ENCODE data around the gene DOCK3.
"Not testable (repeated sequence)": the region's sequence is repeated elsewhere in the genome, so short reads cannot be mapped to it uniquely, and the experiment has no call there.

The DOCK3 gene

DNA sequence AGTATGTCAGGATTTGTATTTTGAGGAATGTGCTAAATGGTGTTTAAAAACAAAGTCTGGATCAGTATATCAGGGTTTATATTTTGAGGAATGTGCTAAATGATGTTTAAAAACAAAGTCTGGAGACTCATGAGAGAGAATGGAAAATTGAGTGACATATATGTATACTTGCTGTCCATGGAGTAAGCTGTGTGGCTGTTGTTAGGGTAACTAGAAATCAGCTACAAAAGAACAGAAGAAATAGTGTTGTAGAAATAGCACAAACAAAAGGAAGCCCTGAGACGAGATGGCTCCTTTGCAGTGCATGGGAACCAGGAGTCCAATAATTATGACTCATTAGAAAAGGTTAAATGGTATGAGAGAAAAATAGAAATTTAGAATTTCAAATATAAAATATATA is 427.7 kb downstream of the DOCK3 start:
- DNase-seq (ENCODE audit: low read depth), result no peak

DNA sequence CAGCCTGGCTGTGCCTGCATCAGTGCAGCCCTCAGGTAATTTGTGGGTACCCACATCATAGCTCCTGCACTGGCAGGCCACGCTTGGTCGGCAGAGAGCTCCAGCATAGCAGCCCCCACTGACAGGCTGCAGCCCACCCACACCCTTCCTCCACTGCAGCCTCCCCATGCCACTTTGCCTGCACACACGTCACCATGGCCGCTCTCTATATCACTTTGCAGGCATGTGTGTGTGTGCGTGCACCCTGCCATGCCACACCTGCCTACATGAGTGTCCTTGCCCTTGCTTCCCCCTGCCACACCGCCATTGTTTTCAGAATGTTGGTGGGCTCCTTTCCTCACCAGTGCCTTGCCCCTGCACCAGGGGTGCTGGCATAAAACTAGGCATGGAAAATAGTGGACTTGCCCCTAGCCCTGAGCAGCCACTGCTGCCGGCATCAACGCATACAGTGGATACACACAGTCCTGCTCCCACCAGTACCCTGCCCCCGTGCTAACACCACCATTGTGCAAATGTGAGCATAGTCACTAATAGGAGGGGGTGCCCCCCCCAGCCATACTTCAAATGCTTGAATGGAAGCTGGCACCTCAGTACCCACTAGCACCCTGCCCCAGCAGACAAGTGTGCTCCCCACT is 431.6 kb downstream of the DOCK3 start:
- DNase-seq (ENCODE audit: low read depth), result no peak

DNA sequence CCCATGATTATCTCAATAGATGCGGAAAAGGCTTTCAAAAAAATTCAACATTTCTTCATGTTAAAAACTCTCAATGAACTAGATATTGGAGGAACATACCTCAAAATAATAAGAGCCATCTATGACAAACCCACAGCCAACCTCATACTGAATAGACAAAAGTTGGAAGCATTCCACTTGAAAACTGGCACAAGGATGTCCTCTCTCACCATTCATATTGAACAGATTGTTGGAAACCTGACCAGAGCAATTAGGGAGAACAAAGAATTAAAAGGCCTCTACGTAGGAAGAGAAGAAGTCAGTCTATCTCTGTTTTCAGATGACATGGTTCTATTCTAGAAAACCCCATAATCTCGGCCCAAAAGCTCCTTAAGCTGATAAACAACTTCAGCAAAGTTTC is 435.9 kb downstream of the DOCK3 start:
- no peak for DNase-seq (ENCODE audit: low read depth)

DNA sequence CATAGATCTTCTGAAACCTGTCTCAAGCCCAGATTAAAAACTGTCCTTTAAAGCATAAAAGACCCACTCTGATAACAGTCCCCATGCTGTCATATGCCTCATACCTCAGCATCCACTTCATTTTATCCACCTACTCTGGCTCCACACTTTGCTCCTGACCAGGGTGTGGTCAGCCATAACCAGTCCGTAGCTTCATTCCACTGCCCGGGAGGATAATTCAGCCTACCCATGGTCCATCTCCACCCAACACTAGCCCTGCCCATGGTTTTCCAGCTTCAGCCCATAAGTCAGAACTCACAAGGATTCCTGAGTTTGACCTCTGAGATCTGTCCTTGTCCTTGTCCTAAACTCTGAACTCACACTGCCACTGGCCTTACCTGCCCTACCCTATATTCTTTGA is 448.2 kb downstream of the DOCK3 start:
- DNase-seq (ENCODE audit: low read depth), result no peak

DNA sequence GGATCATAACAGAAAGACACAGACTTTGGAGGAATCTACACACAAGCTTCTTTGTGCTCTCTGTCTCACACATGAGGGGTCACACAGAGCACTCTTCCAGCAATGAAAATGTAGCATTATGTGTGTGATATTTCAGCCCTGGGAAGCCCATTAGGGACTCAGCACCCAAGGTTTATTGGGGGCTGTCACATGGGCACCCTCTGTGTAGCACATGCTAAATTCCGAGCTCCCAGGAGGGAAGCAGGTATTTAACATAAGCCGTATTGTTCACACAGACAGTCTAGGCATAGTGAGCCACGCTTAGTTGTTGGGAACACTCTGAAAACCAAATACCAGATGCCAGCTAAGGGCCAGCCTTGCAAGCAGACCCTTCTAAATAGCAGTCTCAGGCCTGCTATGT is 448.8 kb downstream of the DOCK3 start:
- DNase-seq (ENCODE audit: low read depth), result no peak

DNA sequence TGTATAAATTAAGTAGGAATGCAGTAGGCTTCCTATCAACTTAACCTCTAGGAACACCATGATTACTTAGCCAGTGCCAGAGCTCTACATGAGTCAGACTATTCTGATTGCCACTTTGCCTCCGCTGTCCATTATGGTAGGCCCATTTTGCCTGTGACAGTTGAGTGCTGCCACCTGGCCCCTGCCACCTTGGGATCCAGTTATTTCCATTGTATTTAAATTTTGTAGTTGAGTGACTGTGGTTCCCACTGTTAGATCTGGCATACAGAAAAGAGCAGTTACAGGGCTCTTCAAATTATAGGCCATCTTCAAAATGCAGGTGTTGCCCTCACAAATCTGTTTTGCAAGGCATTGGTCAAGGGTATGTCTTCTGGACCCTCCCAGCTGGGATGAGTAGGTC is 456.9 kb downstream of the DOCK3 start:
- not testable (repeated sequence) for DNase-seq (ENCODE audit: low read depth)

DNA sequence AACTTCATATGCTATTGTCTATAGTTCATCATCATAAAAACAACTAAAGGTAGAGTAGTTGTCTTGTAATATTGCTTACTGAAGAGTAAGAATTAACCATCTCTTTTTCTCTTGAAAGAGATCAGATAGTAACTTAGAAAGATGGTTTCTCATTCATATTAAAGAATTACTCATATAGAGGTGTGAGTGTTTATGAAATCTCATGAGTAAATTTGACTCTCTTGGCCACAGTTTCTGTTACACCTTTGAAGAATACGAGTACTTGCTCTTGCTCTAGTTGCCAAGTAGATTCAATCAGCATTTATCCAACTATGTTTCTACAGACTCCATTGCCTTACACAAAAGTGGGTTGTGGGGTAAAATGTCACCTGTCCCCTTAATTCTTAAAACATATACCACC is 463.0 kb downstream of the DOCK3 start:
- no peak for DNase-seq (ENCODE audit: low read depth)

DNA sequence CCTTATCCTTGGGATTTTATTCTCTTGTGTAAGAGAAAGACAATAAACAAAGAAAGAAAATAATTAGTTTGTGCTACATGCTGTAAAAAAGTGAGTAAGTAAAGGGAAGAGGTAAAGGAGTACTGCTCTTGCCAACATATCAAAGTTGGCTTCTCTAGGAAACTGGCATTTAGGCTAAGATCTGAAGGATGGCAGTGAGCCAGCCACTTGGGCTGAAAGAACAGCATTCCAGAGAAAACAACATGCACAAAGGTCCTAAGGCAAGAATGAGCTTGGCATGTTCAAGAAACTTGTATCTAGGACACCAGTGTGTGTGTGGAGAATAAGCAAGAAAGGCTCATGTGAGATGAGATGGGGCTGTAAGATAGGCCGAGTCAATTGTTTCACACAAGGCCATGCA is 464.9 kb downstream of the DOCK3 start:
- no peak for DNase-seq (ENCODE audit: low read depth)

DNA sequence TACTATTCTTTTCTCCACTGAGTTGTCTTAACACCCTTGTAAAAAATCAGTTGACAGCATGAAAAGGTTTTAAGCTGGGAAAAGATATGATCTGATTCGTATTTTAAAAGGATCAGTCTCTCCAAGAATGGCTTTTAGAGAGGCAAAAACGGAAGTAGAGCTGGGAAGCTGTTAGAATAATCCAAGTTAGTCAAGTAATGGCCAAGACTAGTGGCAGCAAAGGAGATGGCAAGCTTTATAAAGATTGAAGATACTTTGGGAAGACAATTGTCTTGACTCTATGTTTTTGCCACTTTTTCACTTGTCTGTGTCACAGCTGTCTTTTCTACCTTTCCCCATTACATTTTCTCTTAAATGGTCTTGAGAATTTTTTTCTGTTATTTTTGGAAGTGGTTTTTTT is 466.8 kb downstream of the DOCK3 start:
- DNase-seq (ENCODE audit: low read depth), result no peak

DNA sequence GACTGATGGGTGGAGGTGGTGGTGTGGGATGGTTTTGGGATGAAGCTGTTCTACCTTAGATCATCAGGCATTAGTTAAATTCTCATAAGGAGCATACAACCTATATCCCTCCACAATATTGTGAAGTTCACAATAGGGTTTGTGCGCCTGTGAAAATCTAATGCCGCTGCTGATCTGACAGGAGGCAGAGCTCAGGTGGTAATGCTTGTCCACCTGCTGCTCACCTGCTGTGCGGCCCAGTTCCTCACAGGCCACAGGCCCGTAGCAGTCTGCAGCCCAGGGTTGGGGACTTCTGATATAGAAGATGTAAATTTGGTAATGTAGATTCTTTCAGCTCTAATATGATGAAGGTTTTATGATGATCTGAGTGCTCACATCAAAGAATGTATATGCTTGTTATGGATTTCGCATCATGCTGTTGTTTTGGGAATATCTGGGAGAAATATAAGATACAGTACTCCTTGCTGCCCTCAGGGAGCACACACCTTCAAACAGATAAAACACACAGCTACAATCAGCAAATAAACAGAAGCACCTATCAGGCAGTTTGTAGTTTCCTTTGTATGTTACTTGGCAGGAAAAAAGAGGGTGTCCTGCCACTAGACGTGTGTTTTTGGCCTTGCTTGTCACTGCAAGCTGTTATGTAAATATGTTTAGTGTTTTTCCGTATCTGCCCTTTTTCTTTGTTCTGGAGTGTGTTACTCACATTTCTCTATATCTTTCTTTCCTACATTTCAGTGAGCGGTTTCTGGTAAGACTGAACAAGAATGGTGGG is 471.3 kb downstream of the DOCK3 start:
- no peak for DNase-seq (ENCODE audit: low read depth)

DNA sequence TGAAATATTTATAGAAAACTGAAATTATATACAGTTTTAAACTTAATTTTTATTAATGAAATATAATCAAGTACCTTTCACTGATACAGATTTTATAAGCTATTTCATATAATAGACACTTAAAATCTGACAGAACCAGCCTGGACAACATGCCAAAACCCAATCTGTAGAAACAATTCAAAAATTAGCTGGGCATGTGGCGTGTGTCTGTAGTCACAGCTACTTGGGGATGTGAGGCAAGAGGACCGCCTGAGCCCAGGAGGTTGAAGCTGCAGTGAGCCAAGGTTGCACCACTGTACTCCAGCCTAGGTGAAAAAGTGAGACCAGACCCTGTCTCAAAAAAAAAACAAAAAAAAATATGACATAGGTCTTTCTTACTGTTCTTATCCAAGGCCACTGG is 472.1 kb downstream of the DOCK3 start:
- DNase-seq (ENCODE audit: low read depth), result no peak

DNA sequence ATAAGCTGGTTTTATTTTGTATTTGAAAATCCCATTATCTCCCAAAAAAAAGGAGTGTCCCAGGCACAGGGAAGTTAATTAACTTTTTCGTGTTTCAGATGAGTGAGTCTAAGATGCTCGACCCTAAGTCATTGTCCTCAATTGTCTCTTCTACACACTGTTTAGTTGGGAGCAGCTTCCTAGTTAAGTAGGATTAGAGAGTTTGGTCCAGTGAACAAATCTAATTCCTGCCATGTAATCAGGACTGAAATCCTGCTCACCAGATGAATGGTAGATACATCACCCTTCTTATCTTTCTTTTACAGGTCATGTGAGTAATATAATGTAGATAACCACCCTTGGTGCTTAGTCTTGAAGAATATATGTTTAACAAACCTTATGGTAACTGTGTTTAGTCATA is 481.4 kb downstream of the DOCK3 start:
- no peak for DNase-seq (ENCODE audit: low read depth)

DNA sequence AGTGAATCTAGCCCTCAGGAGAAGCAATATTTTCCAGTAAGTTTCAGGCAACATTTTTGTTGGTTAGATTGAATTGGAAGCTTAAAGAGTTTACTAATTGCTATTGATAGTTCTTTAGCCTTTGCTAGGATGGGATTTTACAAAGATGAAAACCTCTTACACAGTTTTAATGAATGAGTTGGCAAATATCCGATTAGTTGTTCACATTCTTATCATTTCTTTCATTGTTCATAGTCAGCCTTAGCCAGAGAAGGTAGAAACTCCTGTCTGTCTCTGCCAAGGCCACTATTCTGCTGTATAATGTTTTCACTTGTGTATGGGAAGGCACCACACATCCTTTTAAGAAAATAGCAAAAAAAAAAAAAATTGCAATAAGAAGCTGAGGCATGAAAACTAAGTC is 488.3 kb downstream of the DOCK3 start:
- DNase-seq (ENCODE audit: low read depth), result no peak

DNA sequence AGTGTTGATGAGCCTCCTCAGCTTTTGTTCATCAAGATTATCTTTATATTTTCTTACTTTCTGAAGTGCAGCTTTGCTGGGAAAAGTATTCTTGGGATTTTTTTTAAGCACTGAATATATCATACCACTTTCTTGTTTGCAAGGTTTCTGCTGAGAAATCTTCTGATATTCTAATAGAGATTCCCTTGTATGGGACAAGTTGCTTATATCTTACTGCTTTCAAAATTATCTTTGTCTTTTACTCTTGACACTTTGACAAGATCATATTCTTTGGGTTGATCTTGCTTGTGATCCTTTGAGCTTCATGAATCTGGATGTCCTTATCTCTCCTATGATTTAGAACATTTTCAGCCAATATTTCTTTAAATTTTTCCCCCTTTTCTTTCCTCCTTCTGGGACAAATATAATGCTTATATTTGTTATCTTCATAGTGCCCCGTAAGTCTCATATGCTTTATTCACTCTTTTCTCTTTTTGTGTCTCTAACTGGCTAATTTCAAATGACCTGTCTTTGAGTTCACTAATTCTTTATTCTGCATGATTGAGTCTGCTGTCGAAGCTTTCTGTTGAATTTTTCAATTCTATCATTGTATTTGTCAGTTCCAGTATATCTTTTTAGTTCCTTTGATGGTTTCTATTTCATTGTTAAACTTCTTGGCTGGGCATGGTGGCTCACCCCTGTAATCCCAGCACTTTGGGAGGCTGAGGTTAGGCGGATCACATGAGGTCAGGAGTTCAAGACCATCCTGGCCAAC is 499.0 kb downstream of the DOCK3 start:
- no peak for DNase-seq (ENCODE audit: low read depth)

DNA sequence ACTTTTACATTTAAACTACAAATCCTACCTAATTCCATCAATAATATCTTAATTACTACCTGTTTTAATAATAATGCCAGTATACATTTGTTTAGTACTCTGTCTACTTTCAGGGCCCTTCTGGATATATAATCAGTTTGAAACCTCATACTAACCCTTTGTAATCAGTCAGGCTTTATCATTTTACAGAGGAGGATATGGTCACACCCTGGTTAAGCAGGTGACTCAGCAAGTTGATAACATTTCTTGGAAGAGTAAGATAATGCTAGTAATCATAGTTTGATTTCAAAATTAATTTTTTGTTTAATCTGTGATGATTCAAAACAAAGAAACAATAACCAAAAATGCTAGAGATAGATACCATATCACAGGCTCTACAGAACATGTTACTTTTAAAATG is 502.2 kb downstream of the DOCK3 start:
- DNase-seq (ENCODE audit: low read depth), result no peak

DNA sequence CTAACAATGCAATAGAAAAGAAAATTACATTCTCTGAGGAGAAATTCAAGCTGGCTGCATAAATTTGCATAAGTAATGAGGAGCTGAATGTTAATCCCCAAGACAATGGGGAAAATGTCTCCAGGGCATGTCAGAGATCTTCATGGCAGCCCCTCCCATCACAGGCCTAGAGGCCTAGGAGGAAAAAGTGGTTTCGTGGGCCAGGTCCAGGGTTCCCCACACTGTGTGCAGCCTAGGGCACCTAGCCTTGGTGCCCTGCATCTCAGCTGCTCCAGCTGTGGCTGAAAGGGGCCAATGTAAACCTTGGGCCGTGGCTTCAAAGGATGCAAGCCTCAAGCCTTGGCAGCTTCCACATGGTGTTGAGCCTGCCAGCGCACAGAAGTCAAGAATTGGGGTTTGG is 511.7 kb downstream of the DOCK3 start:
- not testable (repeated sequence) for DNase-seq (ENCODE audit: low read depth)

DNA sequence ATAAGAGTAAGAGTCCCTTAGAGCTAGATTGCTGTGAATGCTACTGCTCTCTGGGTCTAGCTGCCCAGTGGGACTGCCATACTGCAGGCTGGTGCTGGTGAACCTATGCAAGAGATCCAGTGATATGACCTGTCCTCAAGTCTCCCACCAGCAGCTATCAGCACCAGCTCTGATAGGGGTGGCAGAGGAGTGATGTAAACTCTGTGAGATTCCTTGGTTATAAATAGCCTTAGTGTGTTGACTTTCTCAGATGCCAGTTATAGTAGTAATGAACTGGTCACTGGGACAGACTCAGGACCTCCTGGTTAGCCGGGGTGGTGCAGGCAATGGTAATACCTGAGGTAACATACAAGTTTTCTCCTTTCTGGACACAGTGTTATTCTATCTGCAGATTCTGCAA is 515.5 kb downstream of the DOCK3 start:
- DNase-seq (ENCODE audit: low read depth), result no peak

DNA sequence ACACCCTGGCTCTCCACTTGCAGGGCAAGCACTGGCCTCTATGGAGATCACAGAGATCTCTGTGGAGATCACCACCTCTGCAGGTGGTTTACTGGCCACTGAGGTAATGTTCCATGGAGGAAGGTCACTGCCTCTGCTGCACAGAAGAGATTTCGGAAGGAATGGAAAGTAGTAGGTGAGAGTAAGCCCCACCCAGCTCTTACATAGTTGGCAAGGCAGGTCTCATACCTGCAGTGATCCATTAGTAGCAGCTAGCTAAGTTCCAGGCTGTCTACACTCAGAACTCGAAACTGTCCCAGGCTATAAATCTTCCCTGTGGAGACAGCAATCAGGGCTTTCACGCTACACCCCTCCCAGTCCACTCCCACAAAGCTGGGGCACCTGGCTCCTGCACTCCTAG is 516.1 kb downstream of the DOCK3 start:
- DNase-seq (ENCODE audit: low read depth), result no peak

DNA sequence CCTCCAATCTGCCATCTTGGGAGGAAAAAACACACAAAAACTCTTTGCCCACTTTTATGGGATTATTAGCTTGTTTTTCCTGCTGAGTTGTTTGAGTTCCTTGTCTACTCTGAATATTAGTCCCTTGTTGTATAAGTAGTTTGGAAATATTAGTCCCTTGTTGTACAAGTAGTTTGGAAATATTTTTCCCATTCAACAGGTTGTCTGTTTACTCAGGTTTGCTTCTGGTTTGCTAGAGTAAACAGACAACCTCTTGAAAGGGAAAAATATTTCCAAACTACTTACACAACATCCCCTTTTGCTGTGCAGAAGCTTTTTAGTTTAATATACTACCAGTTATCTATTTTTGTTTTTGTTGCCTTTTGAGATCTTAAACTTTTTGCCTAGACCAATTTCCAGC is 517.0 kb downstream of the DOCK3 start:
- DNase-seq (ENCODE audit: low read depth), result no peak

DNA sequence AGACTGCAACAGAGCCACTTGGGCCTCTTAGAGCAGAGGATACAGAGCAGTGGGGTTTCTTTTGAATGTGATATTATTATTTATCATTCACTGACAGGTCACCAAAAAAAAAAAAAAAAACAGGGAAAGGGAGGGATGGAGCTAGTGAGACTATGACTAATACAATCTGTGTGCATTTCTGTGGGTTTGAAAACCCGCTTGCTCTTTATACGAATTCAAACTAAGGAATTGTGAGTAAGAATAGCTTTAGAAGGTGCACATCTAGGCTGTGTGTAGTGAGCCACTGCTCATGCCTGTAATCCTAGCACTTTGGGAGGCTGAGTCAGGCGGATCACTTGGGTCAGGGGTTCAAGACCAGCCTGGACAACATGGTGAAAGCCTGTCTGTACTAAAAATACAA is 523.8 kb downstream of the DOCK3 start:
- no peak for DNase-seq (ENCODE audit: low read depth)

DNA sequence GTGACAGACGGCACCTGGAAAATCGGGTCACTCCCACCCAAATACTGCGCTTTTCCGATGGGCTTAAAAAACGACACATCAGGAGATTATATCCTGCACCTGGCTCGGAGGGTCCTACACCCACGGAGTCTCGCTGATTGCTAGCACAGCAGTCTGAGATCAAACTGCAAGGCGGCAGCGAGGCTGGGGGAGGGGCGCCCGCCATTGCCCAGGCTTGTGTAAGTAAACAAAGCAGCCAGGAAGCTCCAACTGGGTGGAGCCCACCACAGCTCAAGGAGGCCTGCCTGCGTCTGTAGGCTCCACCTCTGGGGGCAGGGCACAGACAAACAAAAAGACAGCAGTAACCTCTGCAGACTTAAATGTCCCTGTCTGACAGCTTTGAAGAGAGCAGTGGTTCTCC is 524.6 kb downstream of the DOCK3 start:
- not testable (repeated sequence) for DNase-seq (ENCODE audit: low read depth)

DNA sequence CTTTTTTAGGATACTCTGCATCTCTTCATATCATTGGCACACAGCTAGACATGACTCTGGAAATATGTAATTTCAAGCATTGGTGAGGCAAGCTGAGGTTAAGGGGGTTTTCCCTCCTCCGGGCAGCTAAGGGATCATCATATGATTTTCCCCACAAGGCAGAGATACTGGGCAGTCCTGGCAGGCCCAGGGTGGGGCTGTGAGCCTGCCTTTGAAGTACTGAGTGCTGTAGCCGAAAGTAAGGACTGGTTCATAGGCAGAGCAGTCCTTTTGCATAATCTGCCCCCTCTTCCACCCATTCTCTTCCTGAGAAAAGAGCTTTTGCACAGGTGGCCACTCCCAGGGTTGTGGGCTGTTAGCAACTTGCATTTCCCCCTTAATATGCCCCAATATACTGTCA is 541.6 kb downstream of the DOCK3 start:
- no peak for DNase-seq (ENCODE audit: low read depth)

DNA sequence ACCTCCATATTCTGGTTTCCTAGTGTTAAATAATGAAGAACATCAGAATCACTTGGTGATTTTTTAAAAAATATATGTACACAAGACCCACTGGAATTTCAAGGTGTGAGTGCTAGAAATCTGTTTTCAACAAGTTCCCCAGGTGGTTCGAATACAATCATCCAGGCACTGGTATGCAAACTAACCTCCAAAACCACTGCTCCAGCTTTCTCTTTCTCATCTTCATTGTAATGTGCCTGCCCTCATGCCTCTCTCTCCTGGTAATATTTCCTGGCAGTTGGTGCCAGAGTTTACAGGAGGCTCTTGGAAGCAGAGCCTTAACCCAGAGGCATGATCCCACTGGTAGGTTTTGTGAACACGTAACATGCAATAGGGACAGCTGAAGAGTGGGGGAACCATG is 547.2 kb downstream of the DOCK3 start:
- no peak for DNase-seq (ENCODE audit: low read depth)
